DMS53 (cell line): ENCODE data around the gene TERB2.
"Not testable (repeated sequence)": the region's sequence is repeated elsewhere in the genome, so short reads cannot be mapped to it uniquely, and the experiment has no call there.

Experiments
- DNase-seq: peaks from one replicate; lab custom pipeline; 2025; lab: John Stamatoyannopoulos, UW

The TERB2 gene

DNA sequence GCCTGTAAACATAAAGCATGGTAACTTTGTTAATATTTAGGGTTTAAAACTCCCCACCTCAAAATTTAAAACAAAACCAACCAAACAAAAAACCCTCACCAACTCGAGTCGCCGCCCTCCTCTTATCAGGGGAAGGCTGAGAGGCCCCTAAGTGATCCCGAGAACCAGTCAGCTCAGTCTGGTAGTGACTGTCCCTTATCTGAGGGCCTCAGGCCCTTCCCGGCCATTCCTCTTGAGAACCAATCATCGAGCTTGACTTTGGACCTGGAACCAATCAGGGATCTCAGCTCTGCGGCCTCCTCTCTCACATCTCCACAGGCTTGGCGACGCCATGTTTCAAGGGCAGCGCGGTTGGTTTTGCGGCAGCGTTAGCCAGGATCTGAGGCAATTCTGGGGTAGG lies at the start of gene TERB2:
TERB2 (plus strand) TSS at position 300 of the 400 bp plus-strand sequence; CDS start at position 332, 32 bp downstream.
- DNase-seq = no peak

GRCh38 chr15:44909423-44909822 lies 47.1 kb upstream of the TERB2 start:
- no peak for DNase-seq

DNA sequence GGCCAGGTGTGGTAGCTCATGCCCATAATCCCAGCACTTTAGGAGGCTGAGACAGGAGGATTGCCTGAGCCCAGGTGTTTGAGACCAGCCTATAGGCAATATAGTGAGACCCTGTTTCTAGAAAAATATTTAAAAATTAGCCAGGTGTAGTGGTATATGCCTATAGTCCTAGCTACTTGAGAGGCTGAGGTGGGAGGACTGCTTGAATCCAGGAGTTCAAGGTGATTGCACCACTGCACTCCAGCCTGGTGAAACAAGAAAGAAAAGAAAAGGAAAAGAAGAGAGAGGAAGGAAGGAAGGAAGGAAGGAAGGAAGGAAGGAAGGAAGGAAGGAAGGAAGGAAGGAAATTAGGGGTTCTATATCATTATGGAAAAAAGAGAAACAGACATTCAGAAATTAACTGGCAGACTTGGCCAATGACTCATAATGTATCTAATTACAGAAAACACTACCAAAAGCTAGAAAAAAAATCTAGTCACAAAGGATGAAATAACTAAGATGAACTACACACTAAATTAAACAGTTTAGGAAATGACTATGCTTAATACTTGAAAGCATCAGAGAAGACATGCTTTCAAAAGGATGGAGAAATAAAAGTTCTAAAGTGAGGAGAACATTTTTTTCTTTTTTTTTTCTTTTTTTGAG lies 45.4 kb upstream of the TERB2 start:
- no peak for DNase-seq

- DNase-seq = not testable (repeated sequence)
Observed at GRCh38 chr15:44912186-44912585, 44.3 kb upstream of the TERB2 start.

DNA sequence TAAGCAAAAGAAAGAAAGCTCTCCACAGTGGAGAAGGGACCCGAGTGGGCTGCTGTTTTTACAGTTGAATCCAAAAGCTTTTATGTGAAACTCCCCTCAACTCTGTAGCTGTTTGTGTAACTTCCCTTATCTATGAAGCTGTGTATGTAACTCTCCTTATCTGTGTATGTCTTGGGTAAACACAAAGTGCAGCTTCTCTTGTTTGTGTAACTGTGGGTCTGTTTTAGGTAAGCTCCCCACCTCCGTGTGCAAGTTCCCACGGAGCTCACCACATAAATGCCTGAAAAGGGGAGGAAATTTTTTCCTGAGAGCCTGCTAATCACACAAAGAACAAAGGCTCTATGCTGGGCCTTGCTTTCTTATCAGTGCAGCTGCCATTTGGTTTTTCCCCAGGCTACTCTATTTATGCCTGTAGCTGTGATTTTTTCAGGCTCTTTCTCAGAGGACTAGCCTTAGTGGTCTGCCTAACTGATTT lies 43.5 kb upstream of the TERB2 start:
- not testable (repeated sequence) for DNase-seq

DNA sequence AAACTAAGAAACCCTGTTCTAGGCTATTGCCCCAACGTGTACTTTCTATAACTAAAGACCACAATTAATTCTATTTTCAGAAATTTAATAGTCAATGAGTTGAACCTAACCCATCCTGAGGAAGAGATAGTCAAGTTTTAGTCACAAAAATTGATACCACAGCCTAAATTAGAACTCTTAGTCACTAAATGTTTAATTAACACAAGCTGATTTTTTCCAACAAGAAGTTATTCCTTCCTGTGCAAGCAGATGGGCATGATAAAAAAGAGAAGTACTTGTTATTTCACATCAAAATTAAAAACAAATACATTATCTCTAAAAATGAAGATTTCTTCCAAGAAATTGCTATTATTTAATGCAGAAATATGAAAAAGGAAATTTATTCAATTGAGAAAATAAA lies 38.4 kb upstream of the TERB2 start:
- DNase-seq = no peak

DNA sequence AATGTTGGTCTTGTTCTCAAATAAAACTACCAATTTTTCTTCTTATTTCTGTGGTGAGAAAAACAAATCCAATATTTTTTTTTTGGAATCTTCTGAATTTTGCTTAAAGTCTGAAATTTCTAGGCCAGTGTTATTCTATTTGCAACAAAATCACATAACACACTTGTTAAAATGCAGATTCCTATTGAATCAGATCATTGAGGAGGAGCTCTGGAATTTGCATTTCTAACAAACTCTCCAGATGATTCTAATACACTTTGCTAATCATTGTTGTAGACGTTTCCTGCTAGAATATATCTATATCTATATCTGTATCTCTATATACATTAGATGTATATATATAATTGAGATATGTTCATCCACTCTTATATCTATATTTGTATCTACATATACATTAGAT lies 27.8 kb upstream of the TERB2 start:
- not testable (repeated sequence) for DNase-seq

- DNase-seq = not testable (repeated sequence)
Observed at GRCh38 chr15:44930283-44930682, 26.2 kb upstream of the TERB2 start.

GRCh38 chr15:44958302-44958701 lies 1.8 kb downstream of the TERB2 start:
- DNase-seq = not testable (repeated sequence)

DNA sequence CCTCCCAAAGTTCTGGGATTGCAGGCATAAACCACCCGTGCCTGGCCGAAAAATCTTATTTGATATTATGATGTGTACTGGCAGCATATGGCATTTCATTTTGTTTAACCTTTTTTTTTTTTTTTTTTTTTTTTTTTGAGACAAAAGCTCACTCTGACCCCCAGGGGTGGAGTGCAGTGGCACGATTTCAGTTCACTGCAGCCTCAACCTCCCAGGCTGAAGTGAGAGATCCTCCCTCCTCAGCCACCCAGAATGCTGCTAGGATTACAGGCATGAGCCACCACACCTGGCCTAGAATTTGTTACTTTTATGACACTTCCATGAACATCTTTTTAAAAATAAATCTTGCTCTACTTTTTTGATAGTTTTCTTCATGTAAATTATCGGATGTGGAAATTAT lies 12.0 kb downstream of the TERB2 start:
- no peak for DNase-seq

DNA sequence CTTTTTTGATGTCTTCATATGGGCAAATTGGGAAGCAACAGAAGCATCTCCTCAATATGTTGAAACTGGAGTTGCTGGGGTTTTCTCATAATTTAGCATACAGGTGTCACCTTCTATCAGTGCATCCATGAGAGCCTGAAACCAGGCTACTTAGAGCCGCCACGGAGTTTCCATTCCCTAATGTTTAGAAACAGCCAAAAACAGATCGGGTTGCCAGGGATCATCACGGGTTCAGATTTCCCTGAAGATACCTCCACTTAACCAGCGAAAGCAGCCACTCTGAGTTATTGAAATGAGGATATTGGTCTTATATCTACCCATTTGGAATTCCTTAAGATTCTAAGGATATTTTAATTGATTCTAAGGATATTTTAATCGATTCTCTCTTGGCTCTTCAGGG lies 14.5 kb downstream of the TERB2 start:
- DNase-seq = peak; percentile 52

GRCh38 chr15:44976183-44976582 lies 19.7 kb downstream of the TERB2 start:
- DNase-seq = peak; percentile 26

DNA sequence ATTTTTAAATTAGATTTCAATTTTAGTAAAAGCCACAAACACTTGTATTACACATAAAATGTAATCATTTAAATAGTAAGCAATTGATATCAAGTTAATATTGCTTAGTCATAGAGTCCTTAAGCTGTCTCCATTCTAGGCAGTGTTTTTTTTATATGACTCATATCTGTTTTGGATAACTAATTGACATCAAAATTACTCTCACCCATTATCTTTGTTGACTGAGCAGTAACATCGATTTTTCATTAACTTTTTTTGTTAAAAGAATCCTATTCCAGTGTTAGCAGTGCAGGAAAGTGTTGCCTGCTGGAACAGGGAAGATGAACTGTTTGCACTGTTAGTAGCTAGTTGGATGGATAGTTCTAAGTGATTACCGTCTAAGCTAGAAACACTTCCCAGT lies 21.3 kb downstream of the TERB2 start:
- DNase-seq = not testable (repeated sequence)

DNA sequence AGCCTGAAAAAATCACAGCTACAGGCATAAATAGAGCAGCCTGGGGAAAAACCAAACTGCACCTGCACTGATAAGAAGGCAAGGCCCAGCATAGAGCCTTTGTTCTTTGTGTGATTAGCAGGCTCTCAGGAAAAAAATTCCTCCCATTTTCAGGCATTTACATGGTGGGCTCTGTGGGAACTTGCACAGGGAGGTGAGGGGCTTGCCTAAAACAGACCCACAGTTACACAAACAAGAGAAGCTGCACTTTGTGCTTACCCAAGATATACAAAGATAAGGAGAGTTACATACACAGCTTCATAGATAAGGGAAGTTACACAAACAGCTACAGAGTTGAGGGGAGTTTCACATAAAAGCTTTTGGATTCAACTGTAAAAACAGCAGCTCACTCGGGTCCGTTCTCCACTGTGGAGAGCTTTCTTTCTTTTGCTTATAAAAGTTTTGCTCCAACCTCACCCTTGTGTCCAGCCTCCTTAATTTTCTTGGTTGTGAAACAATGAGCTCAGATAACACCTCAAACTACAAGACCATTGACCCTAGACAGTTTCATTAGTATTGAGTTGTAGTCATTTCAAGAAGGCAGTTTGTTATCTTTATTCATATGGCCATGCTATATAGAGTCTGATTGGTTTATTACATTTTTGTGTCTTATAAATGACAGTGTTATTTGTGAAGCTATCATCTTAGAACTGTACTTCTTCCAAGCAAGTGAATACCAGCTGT lies 23.3 kb downstream of the TERB2 start:
- not testable (repeated sequence) for DNase-seq

GRCh38 chr15:44984144-44984543 lies 27.7 kb downstream of the TERB2 start:
- DNase-seq = not testable (repeated sequence)

GRCh38 chr15:44986346-44987055 lies 30.0 kb downstream of the TERB2 start:
- DNase-seq = not testable (repeated sequence)

- not testable (repeated sequence) for DNase-seq
Observed at GRCh38 chr15:44987711-44988110, 31.2 kb downstream of the TERB2 start.

DNA sequence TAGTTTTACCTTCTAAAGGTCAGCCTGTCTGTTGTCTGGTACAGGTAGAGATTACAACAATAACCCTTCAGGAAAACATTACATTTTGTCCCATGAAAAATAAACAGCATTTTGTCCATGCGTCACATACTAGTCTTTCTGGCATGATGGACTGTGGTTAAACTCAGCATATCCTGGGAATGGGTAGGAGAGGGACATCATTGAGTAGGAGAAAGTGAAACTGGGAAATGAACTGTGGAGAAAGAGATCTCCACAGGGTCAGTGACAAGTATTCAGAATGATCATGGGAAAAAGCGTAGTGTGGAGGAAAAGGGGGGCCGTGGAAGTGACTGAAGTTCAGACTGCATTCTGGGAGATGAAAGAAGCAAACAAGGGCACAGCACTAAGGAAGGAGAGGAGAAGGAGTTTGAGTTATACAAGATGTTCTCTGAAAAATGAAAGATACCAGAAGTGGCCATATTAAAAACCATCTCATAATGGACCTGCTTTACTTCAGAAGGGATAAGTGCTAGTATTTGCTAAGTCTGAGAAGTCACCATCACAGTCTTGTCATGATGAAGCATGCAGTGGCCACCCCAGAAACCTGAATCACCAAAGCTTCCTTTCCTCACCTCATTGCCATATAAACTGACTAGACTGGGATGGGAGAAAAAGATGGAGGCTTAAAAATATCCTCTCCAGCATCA lies 31.8 kb downstream of the TERB2 start:
- not testable (repeated sequence) for DNase-seq

DNA sequence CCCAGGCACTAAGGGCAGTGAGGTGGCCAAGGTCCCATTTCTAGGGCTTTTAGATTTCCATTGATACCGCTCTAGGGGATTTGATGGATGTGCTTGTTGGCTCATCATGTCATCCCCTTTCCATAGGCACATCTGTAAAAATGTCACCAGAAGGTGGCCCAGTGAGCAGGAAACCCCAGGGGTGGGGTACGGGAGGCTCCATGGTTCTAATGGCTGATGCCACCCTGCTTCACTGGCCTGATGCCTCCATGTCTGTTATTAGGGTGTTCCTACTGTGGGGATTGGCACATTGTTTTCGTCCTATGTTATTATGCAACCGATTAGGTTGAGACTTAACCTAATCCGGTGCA lies 32.4 kb downstream of the TERB2 start:
- not testable (repeated sequence) for DNase-seq

DNA sequence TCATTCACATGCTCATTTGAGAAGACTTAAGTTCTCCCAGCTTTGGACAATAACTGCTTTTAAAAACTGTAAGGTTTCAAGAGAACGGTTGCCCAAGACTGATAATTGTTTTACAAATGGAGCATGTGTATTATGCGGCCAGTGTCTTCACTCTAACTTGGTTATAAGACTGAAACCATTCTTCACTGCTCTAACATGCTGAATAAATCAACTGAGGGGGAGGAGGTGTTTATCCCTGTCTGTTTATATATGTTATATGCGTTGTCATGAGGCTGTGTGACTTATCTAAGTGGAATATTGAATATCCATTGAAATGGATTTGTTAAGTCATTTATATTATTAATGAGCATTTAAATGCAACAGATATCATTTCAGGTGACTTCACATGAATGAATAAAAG lies 41.1 kb downstream of the TERB2 start:
- not testable (repeated sequence) for DNase-seq

DNA sequence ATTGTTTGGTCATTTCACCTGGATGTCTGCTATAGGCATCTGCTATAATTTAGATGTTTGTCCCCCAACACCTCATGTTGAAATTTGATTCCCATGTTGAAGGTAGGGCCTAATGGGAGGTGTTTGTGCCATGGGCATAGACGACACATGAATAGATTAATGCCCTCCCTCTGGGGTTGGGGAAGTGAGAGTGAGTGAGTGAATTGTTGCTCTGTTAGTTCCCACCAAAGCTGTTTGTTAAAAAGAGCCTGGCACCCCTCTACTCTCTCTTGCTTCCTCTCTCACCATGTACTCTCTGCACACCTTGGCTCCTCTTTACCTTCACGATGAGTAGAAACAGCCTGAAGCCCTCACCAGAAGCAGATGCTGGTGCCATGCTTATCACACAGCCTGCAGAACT lies 42.6 kb downstream of the TERB2 start:
- DNase-seq = no peak

DNA sequence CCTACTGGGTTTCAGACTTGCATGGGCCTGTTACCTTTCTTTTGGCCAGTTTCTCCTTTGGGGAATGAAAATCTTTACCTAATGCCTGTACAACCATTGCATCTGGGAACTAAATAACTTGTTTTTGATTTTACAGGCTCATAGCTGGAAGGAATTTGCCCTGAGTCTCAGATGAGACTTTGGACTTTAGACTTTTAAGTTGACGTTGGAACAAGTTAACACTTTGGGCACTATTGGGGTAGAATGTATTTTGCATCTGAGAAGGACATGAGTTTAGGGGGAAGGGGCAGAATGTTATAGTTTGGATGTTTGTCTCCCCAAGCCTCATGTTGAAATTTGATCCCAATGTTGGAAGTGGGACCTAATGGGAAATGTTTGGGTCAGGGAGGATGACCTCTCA lies 44.7 kb downstream of the TERB2 start:
- not testable (repeated sequence) for DNase-seq
